ENCODE results near the gene PPP2R5A. TPM values are rescaled to one million over a fixed set of nuclear protein-coding genes. Genes with fewer than 3 reads are reported as not detected.
"Not testable (repeated sequence)": the region's sequence is repeated elsewhere in the genome, so short reads cannot be mapped to it uniquely, and the experiment has no call there.

PPP2R5A gene
- total RNA-seq, 1 donor from 2014 or later: 13.0 TPM

DNA sequence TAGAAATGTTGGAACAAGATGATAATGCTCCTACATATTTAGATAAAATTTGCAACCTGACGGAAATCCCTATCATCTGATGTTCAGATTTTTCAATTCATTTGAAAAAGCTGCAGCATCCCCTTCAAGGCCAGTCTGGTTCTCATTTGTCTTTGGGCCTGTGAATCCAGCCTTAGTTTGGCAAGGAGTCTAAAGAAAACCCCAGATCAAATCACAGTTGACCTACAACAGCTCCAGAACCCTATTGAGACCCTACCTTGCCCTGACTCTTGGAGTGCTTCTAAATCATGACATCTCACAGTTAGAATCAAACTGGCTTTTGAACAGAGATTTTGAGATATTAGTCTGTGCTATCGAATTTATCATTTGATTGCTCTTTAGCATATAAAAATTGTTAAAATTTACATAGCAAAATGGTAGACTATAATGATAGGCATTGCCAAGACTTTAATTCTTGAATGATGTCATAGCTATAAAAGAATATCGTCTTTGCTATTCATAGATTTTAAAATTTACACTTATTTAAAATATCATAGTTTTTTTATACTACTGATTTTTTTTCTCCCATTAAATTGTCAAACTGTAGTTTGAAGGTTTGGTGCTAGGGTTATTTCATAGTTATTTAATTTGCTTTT, 2.2 kb downstream of the PPP2R5A start:
- Mint-ChIP-seq H3K9me3 (no peaks in the 10 kb centered on the region), H3K4me3 (peak overlapping the region; percentile 93), H3K27ac (ENCODE audit: unreplicated experiment) (no peak overlapping the region), H3K27me3 (ENCODE audit: low read depth) (peaks cover 3% of the 10 kb centered on the region), H3K36me3 (ENCODE audit: low read depth) (no peaks in the 10 kb centered on the region), H3K4me1 (peaks cover 32% of the 10 kb centered on the region)
- no peak for DNase-seq (ENCODE audit: low read depth, low spot score)
- TF ChIP-seq, protein P1, sequence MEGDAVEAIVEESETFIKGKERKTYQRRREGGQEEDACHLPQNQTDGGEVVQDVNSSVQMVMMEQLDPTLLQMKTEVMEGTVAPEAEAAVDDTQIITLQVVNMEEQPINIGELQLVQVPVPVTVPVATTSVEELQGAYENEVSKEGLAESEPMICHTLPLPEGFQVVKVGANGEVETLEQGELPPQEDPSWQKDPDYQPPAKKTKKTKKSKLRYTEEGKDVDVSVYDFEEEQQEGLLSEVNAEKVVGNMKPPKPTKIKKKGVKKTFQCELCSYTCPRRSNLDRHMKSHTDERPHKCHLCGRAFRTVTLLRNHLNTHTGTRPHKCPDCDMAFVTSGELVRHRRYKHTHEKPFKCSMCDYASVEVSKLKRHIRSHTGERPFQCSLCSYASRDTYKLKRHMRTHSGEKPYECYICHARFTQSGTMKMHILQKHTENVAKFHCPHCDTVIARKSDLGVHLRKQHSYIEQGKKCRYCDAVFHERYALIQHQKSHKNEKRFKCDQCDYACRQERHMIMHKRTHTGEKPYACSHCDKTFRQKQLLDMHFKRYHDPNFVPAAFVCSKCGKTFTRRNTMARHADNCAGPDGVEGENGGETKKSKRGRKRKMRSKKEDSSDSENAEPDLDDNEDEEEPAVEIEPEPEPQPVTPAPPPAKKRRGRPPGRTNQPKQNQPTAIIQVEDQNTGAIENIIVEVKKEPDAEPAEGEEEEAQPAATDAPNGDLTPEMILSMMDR (conservative IDR thresholded peaks at IDR 0.05): no peak

DNA sequence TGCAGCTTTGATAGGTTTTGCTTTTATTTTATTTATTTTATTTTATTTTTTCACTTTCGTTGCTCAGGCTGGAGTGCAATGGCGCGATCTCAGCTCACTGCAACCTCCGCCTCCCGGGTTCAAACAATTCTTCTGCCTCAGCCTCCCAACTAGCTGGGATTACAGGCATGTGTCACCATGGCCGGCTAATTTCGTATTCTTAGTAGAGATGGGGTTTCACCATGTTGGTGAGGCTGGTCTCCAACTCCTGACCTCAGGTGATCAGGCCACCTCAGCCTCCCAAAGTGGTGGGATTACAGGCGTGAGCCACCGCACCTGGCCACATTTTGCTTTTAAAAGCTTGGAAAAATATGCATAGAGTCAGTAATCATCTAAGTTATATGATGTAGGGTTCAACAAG, 2.8 kb downstream of the PPP2R5A start:
- not testable (repeated sequence) for H3K9me3 Mint-ChIP-seq; H3K27ac Mint-ChIP-seq (ENCODE audit: unreplicated experiment); H3K27me3 Mint-ChIP-seq (ENCODE audit: low read depth); H3K36me3 Mint-ChIP-seq (ENCODE audit: low read depth); DNase-seq (ENCODE audit: low read depth, low spot score)
- peaks cover 32% of the 10 kb centered on the region for H3K4me1 Mint-ChIP-seq
- H3K4me3 Mint-ChIP-seq: peak overlapping the region; percentile 82

DNA sequence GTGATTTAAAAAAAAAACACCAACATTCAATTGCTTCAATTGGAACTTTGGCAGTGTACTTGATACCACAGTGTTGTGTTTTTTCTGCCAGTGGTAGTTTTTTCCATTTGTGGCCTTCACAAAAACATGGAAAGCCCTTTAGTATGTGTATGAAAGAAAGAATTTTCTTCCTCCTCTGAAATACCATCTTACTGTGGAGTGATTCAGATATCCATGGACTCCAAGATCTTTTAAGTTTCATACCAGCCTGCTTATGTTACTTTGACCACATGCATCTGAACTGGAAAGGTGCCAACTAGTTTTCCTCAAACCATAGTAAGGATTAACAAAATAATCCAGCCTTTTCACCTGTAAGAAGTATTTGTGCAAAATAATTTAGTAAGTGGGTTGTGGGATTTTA, 3.4 kb downstream of the PPP2R5A start:
- Mint-ChIP-seq H3K27ac (ENCODE audit: unreplicated experiment) (no peak overlapping the region), H3K9me3 (no peaks in the 10 kb centered on the region), H3K4me3 (peak overlapping the region; percentile 52), H3K36me3 (ENCODE audit: low read depth) (no peaks in the 10 kb centered on the region), H3K4me1 (peaks cover 32% of the 10 kb centered on the region), H3K27me3 (ENCODE audit: low read depth) (peaks cover 3% of the 10 kb centered on the region)
- no peak for DNase-seq (ENCODE audit: low read depth, low spot score)
- TF ChIP-seq, protein P1 (conservative IDR thresholded peaks at IDR 0.05): no peak

- Mint-ChIP-seq H3K36me3 (ENCODE audit: low read depth) (no peaks in the 10 kb centered on the region), H3K4me1 (peaks cover 26% of the 10 kb centered on the region), H3K4me3 (no peak overlapping the region), H3K27ac (ENCODE audit: unreplicated experiment) (no peak overlapping the region), H3K27me3 (ENCODE audit: low read depth) (no peaks in the 10 kb centered on the region), H3K9me3 (no peaks in the 10 kb centered on the region)
- DNase-seq (ENCODE audit: low read depth, low spot score): no peak
- TF ChIP-seq, protein P1 (conservative IDR thresholded peaks at IDR 0.05): no peak
Measured at GRCh38 chr1:212289262-212290077, 4.3 kb downstream of the PPP2R5A start.

DNA sequence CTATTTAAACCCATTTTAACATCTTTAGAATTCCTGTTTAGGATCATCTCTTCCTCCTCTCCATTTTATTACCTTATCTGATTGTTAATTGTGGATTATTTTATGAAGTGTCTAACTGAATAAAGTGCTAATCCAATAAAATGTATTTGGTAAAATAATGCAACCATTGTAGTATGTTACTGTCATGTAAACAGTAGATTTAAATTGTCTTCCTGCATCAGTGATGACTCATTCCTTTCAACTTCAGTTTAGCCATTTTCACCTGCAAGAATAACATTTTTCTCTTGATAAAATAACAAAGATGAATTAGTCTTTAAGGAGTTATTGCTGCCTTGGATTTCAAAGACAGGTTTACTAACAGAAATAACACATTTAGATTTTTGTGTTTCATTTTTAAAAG, 5.4 kb downstream of the PPP2R5A start:
- no peaks in the 10 kb centered on the region for H3K36me3 Mint-ChIP-seq (ENCODE audit: low read depth)
- no peak overlapping the region for H3K4me3 Mint-ChIP-seq
- no peak for DNase-seq (ENCODE audit: low read depth, low spot score)
- H3K27ac Mint-ChIP-seq (ENCODE audit: unreplicated experiment): no peak overlapping the region
- no peaks in the 10 kb centered on the region for H3K27me3 Mint-ChIP-seq (ENCODE audit: low read depth)
- no peaks in the 10 kb centered on the region for H3K9me3 Mint-ChIP-seq
- peaks cover 21% of the 10 kb centered on the region for H3K4me1 Mint-ChIP-seq
- TF ChIP-seq, protein P1 (conservative IDR thresholded peaks at IDR 0.05): no peak
